B cell (primary cell): ENCODE data around the gene HNRNPU.

Experiments used
- EZH2 ChIP-seq: IDR thresholded peaks from 2 replicates; pipeline ENCODE4 v1.6.1; 2012; ENCODE audit warnings: borderline replicate concordance, low read depth, mild to moderate bottlenecking, moderate library complexity, low read length; ENCODE audit not compliant: insufficient read depth, poor library complexity, severe bottlenecking
- TF ChIP-seq, protein P1 (sequence below): fragments of 200-600 bp; IDR thresholded peaks from one replicate; pipeline ENCODE4 v1.8.0; 2022; ENCODE audit warnings: antibody characterized with exemption, mild to moderate bottlenecking

GRCh38 chr1:244896550-244896949 lies 32.2 kb upstream of the HNRNPU start:
- TF ChIP-seq, protein P1, sequence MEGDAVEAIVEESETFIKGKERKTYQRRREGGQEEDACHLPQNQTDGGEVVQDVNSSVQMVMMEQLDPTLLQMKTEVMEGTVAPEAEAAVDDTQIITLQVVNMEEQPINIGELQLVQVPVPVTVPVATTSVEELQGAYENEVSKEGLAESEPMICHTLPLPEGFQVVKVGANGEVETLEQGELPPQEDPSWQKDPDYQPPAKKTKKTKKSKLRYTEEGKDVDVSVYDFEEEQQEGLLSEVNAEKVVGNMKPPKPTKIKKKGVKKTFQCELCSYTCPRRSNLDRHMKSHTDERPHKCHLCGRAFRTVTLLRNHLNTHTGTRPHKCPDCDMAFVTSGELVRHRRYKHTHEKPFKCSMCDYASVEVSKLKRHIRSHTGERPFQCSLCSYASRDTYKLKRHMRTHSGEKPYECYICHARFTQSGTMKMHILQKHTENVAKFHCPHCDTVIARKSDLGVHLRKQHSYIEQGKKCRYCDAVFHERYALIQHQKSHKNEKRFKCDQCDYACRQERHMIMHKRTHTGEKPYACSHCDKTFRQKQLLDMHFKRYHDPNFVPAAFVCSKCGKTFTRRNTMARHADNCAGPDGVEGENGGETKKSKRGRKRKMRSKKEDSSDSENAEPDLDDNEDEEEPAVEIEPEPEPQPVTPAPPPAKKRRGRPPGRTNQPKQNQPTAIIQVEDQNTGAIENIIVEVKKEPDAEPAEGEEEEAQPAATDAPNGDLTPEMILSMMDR = no peak
- no peak for TF ChIP-seq EZH2
